GM10248 (cell line): Measurements from ENCODE around the gene MMAA.
"Not testable (repeated sequence)": the region's sequence is repeated elsewhere in the genome, so short reads cannot be mapped to it uniquely, and the experiment has no call there.

Experiments used
- CTCF ChIA-PET: fragments of 300-600 bp; sonication (Branson Sonifier 250); formaldehyde crosslinking; extraction: SDS; loops from one replicate; lab custom pipeline; 2021; ENCODE audit warnings: antibody characterized with exemption; lab: Yijun Ruan, JAX
- POLR2A ChIA-PET: fragments of 350-650 bp; sonication (Branson Sonifier 250); formaldehyde crosslinking; extraction: SDS; loops from one replicate; lab custom pipeline; 2020; ENCODE audit warnings: antibody characterized with exemption; lab: Yijun Ruan, JAX
- DNase-seq: peaks from one replicate; pipeline ENCODE4 v3.0.0; 2012; ENCODE audit errors: extremely low spot score
- CTCF ChIP-seq: IDR thresholded peaks from 2 replicates; pipeline ENCODE4 v1.5.1; 2012; ENCODE audit warnings: mild to moderate bottlenecking, low read depth; ENCODE audit errors: extremely low read depth, missing control alignments, control extremely low read depth

The MMAA gene

GRCh38 chr4:145635117-145635516 lies 15.9 kb downstream of the MMAA start:
- no peak for DNase-seq
- ChIA-PET POLR2A (no interaction called here), CTCF (interaction anchor here (0.7 to 1.3 kb wide), 7 partner anchors 8 to 55 kb away, joined by 3 to 4 read pairs (median 3); no protein-coding TSS in a partner anchor)
- TF ChIP-seq CTCF: no peak

- ChIA-PET CTCF (interaction anchor here (0.9 to 1.0 kb wide), 2 partner anchors 11 to 15 kb away, joined by 3 to 4 read pairs; no protein-coding TSS in a partner anchor), POLR2A (no interaction called here)
- no peak for DNase-seq
- TF ChIP-seq CTCF: no peak
These were observed 16.4 kb downstream of the MMAA start for GRCh38 chr4:145635630-145636029.

- DNase-seq: no peak
- TF ChIP-seq CTCF: no peak
- CTCF ChIA-PET: no interaction called here
- POLR2A ChIA-PET: no interaction called here
These were observed 20.1 kb downstream of the MMAA start for GRCh38 chr4:145639186-145639698.

- POLR2A ChIA-PET, DNase-seq, CTCF ChIA-PET: not testable (repeated sequence)
These were observed 21.1 kb downstream of the MMAA start for GRCh38 chr4:145640236-145640635.

- ChIA-PET POLR2A (interaction anchor here (0.6 kb wide), 1 partner anchor 552 kb away, joined by 3 read pairs; no protein-coding TSS in a partner anchor), CTCF (interaction anchor here (0.8 to 5.3 kb wide), 6 partner anchors 9 to 98 kb away, joined by 3 to 33 read pairs (median 4); no protein-coding TSS in a partner anchor)
- no peak for TF ChIP-seq CTCF
- DNase-seq: no peak
These were observed 24.1 kb downstream of the MMAA start for GRCh38 chr4:145643295-145643694.

- TF ChIP-seq CTCF: no peak
- CTCF ChIA-PET: interaction anchor here (1.4 to 5.3 kb wide), 2 partner anchors 13 to 222 kb away, joined by 3 to 33 read pairs; no protein-coding TSS in a partner anchor
- DNase-seq: no peak
- POLR2A ChIA-PET: no interaction called here
These were observed 25.5 kb downstream of the MMAA start for GRCh38 chr4:145644699-145645098.

- DNase-seq: no peak
- CTCF ChIA-PET: interaction anchor here (1.1 to 7.0 kb wide), 2 partner anchors 13 to 36 kb away, joined by 4 to 33 read pairs; partner anchors contain the start of gene MMAA
- no peak for TF ChIP-seq CTCF
- POLR2A ChIA-PET: no interaction called here
These were observed 37.0 kb downstream of the MMAA start for GRCh38 chr4:145656156-145656555.
